Skeletal muscle satellite cell (primary cell): Measurements from ENCODE around the gene SLC4A8.
A peak's percentile ranks its signal among the peaks of the same experiment; 100 is the strongest.

ENCODE experiments used
- H3K27me3 ChIP-seq: 2 replicates; pipeline ENCODE4 v1.7.0; 2013; ENCODE audit warnings: low read length; ENCODE audit not compliant: control insufficient read depth, insufficient read depth
- H3K36me3 ChIP-seq: 2 replicates; pipeline ENCODE4 v1.7.0; 2013; ENCODE audit warnings: mild to moderate bottlenecking, control low read depth, low read length; ENCODE audit not compliant: insufficient read depth
- H3K4me1 ChIP-seq: 2 replicates; pipeline ENCODE4 v1.7.0; 2013; ENCODE audit warnings: low read length; ENCODE audit not compliant: control insufficient read depth, insufficient read depth
- H3K4me2 ChIP-seq: 2 replicates; pipeline ENCODE4 v1.7.0; 2013; ENCODE audit warnings: mild to moderate bottlenecking, low read length
- H3K4me3 ChIP-seq: 2 replicates; pipeline ENCODE4 v1.7.0; 2013; ENCODE audit warnings: low read length
- H3K9ac ChIP-seq: 2 replicates; pipeline ENCODE4 v1.7.0; 2013; ENCODE audit warnings: mild to moderate bottlenecking, low read depth, low read length, moderate library complexity
- H3K9me3 ChIP-seq: replicated peaks from 2 replicates; pipeline ENCODE4 v1.7.0; 2013; ENCODE audit warnings: mild to moderate bottlenecking, control low read depth, low read length

The SLC4A8 gene

DNA sequence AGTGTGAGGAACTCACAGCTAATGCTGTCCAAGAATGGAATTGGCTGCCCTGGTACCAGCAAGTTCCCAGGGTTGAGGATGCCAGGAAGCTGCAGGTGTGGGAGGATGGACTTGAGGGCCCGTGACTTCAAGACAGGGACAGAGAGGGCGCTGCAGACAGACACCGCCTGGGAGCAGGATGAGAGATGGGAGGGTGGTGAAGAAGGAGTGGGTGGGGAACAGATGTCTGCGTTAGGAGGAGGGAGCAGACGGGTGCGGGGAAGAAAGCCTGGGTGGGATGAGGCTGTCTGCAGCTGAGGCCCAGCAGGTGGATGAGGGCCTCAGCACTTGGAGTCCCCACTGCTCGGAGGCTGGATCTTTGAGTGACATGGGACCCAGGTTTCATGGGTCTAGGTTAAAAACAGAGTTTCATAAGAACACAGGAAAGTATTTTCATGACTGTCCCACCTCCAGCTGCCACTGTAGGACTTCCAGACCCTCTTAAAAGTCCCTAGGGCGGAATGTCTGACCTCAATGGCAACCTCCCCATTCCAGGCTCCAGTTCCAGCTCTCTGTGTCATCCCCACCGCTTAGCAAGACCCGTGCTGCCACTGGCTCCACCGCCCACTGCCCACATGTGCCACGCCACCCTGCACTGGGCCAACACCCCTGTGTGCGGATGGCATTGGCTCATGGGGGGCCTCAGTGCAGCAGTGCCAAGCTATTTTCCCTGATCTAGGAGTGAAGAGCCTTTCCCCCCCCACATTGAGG is 96.1 kb downstream of the SLC4A8 start:
- H3K4me3 ChIP-seq = no peak overlapping the region
- H3K27me3 ChIP-seq = no peaks in the 10 kb centered on the region
- no peak overlapping the region for H3K4me2 ChIP-seq
- peaks cover 9% of the 10 kb centered on the region for H3K4me1 ChIP-seq
- H3K9ac ChIP-seq = no peak overlapping the region
- H3K9me3 ChIP-seq = no peaks in the 10 kb centered on the region
- no peaks in the 10 kb centered on the region for H3K36me3 ChIP-seq

DNA sequence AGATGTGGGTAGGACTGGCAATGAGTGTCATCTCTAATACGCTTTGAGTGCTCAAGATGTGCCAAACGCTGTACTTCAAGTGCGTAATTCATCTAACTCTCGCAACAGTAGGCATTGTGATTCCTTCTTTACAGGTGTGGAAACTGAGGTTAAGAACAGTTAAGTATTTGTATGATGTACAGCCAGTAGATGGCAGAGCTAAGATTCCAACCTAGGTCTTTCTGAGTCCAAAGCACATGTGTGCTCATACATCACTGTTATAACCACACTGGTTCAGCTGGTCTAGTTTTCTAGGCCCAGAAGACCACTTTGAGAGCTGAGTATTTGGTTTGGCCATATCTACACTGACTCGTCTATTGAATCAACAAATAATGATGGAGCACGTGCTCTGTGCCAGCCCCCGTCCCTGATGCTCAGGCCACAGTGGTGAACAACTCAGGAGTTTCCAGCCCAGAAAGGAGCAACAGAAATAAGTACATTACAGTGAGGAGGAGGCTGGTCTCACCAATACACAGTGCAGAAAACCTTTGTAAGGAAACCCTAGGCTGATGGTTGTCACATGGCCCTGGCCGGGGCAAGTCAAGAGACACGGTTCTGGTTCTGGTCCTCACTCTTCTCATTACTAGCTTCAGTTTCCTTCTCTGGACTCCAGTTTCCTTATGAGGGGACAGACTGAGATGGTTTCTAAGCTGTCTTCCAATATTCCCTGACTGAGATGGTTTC is 97.1 kb downstream of the SLC4A8 start:
- Histone ChIP-seq H3K36me3 (no peaks in the 10 kb centered on the region), H3K4me3 (no peak overlapping the region), H3K9me3 (no peaks in the 10 kb centered on the region), H3K4me1 (peaks cover 9% of the 10 kb centered on the region), H3K27me3 (no peaks in the 10 kb centered on the region), H3K4me2 (no peak overlapping the region), H3K9ac (no peak overlapping the region)

DNA sequence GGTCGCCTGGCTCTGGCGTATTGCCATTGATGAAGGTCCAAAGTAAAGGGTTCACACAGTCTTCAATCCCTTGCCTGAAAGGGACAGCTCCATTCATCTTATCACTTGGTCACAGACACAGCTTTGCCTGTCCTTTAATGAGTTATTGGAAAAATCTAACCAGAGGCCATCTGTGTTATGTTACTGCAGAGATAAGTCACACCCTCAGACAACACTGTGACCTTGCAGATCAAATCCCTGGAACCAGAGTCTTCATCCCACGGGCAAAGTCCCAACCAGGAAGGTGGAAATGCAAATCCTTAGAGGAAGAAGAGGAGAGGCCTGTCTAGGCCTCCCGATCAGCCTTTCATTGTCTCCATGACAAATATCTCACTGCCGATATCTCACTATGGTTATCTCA is 98.1 kb downstream of the SLC4A8 start:
- Histone ChIP-seq H3K4me3 (no peak overlapping the region), H3K9me3 (no peaks in the 10 kb centered on the region), H3K27me3 (no peaks in the 10 kb centered on the region), H3K9ac (no peak overlapping the region), H3K36me3 (no peaks in the 10 kb centered on the region), H3K4me1 (peaks cover 9% of the 10 kb centered on the region), H3K4me2 (no peak overlapping the region)

- no peak overlapping the region for H3K4me3 ChIP-seq
- H3K9ac ChIP-seq = no peak overlapping the region
- no peaks in the 10 kb centered on the region for H3K4me1 ChIP-seq
- H3K36me3 ChIP-seq = no peaks in the 10 kb centered on the region
- H3K27me3 ChIP-seq = no peaks in the 10 kb centered on the region
- H3K4me2 ChIP-seq = no peak overlapping the region
- H3K9me3 ChIP-seq = no peaks in the 10 kb centered on the region
These were observed 99.8 kb downstream of the SLC4A8 start for GRCh38 chr12:51524386-51524901.

GRCh38 chr12:51525518-51525917 is 100.9 kb downstream of the SLC4A8 start:
- Histone ChIP-seq H3K4me2 (no peak overlapping the region), H3K9me3 (no peaks in the 10 kb centered on the region), H3K9ac (no peak overlapping the region), H3K4me3 (no peak overlapping the region), H3K27me3 (no peaks in the 10 kb centered on the region), H3K36me3 (no peaks in the 10 kb centered on the region), H3K4me1 (no peaks in the 10 kb centered on the region)

DNA sequence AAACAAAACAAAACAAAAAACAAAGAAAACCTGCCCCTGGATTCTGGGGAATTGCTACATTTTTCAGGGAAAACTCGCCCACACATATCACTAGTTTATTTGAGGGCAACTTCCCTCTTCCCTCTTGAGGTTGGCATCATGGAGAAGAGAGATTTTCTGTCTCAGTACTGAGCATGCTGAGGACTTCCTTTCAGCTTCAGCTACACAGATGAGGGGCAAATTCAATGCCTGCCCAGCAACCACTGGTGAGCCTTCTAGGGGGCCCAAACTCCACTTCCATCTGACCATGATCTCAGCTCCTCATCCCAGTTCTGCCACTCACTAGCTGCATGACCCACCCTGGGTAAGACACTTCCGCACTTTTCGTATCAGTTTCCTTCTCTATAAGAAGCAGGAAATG is 103.3 kb downstream of the SLC4A8 start:
- Histone ChIP-seq H3K4me2 (no peak overlapping the region), H3K9me3 (no peaks in the 10 kb centered on the region), H3K9ac (no peak overlapping the region), H3K4me1 (peaks cover 15% of the 10 kb centered on the region), H3K36me3 (no peaks in the 10 kb centered on the region), H3K27me3 (no peaks in the 10 kb centered on the region), H3K4me3 (no peak overlapping the region)

DNA sequence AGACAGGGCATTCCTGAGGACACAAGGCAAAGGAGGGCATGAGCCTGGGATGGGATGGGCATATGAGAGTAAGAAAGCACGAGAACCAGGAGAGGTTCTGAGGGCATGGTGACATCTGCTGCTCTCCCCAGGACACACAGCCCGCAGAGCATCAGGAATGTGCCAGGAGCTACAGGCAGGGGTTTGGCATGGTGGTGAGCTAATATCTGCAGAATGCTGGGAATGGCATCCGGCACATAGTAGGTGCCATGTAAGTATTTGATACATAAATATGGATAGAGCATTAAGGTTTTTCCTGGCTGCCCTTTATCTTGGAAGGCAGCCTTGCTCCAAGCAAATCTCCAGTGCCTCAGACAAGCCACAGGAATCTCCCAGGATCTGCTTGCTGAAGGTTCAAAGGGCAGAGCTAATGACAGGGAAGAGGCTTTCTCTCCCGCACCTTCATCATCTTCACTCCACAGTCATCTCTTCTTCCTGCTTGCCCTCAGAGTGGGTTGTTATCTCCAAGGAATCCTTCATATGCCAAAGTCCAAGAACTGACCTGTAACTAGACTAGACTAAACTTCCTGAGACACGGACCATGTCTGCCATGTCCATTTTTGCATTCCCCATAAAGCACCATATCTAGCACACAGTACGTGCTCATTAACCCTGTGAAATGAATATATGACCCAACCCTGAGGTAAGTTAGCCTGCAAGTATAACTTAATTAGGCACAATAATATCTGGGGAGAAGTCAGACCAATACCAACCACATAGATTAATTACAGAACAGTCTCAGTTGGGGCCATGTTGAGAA is 104.4 kb downstream of the SLC4A8 start:
- peaks cover 24% of the 10 kb centered on the region for H3K4me1 ChIP-seq
- H3K27me3 ChIP-seq = no peaks in the 10 kb centered on the region
- H3K9ac ChIP-seq = no peak overlapping the region
- no peak overlapping the region for H3K4me3 ChIP-seq
- H3K36me3 ChIP-seq = no peaks in the 10 kb centered on the region
- no peak overlapping the region for H3K4me2 ChIP-seq
- H3K9me3 ChIP-seq = no peaks in the 10 kb centered on the region

- Histone ChIP-seq H3K4me1 (peaks cover 29% of the 10 kb centered on the region), H3K4me3 (no peak overlapping the region), H3K9me3 (no peaks in the 10 kb centered on the region), H3K9ac (no peak overlapping the region), H3K4me2 (no peak overlapping the region), H3K27me3 (no peaks in the 10 kb centered on the region), H3K36me3 (no peaks in the 10 kb centered on the region)
These were observed 105.0 kb downstream of the SLC4A8 start for GRCh38 chr12:51529651-51529970.

DNA sequence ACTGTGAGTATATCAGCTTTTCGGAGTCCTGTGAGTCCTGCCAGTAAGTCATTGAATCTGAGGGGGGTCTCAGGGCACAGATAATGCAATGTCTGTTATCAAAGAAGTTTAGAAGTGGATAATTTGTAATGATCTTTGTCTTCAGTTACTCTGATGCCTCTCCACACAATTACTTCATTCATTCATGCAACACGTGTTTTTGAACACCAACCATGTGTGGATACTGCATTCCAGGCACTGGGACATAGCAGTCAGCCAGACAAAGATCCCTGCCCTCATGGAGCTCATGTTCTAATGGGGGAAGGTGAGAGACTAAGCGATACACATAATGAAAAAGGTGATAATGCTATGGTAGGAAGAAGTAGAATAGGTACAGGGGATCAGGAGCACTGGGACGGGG is 105.6 kb downstream of the SLC4A8 start:
- Histone ChIP-seq H3K9ac (no peak overlapping the region), H3K4me1 (peaks cover 31% of the 10 kb centered on the region)

DNA sequence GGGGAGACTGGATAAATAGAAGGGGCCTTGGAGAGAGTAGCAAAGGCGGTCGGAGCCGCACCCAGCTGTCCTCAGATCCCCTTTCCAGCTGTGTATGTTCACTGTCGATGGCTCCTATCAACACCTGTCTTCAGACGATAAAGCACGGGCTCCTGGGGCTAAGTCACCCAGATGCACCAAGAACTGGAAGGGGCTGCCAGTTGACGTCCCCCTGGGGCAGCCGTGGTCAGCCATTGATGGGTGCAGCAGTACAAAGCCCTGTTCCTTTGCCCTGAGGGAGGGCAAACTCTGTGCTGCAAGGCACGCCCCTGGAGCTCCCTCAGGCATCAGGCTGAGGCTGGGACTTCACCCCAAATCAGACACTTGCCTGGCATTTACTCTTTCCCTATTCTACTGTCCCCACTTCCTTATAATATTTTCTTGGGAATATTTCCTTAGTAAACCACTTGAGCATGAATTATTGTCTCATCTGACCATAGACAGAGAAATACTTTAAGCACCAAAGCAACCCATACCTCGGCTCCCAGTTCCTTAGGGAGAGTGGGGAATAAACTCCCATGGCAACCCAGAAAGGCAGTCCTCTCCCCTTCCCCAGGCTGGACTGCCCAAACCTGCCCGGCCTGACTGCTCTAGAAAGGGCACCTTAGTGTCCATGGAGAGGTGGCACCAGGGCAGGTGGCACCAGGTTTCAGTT is 106.8 kb downstream of the SLC4A8 start:
- no peak overlapping the region for H3K4me3 ChIP-seq
- no peaks in the 10 kb centered on the region for H3K27me3 ChIP-seq
- H3K4me1 ChIP-seq = peaks cover 31% of the 10 kb centered on the region
- peak overlapping the region; percentile 49 for H3K4me2 ChIP-seq
- H3K9ac ChIP-seq = no peak overlapping the region
- H3K9me3 ChIP-seq = no peaks in the 10 kb centered on the region
- no peaks in the 10 kb centered on the region for H3K36me3 ChIP-seq

More for the DNA sequence above, 105.6 kb downstream of the SLC4A8 start:
- H3K9me3 ChIP-seq = no peaks in the 10 kb centered on the region
- H3K27me3 ChIP-seq = no peaks in the 10 kb centered on the region
- no peak overlapping the region for H3K4me3 ChIP-seq
- no peaks in the 10 kb centered on the region for H3K36me3 ChIP-seq
- H3K4me2 ChIP-seq = no peak overlapping the region

DNA sequence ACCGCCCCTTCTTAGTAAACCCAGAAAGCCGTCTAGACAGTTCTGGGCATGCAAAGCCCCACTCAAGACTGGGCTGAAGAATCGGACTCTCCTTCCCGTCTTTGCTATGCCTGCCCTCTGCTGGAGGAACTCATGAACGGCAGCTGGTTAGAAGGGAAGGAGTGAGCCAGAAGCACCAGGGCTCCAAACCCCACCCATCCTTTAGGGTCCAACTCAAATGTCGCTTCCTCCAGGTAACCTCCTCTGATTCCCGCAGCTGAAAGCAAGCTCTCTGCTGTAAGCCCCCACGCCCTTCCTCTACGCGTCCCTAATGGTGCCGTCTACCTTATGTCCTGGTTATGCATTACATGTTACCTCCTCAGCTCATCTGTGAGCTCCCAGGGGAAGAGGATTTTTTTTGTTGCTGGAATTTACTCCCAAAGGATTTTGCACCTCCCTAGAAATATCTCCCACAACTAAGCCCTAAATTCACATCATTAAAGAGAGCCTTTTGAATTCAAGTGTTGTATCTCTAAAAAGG is 107.4 kb downstream of the SLC4A8 start:
- no peaks in the 10 kb centered on the region for H3K27me3 ChIP-seq
- H3K36me3 ChIP-seq = no peaks in the 10 kb centered on the region
- H3K4me3 ChIP-seq = no peak overlapping the region
- H3K9me3 ChIP-seq = no peaks in the 10 kb centered on the region
- H3K9ac ChIP-seq = peak overlapping the region; percentile 33
- peaks cover 31% of the 10 kb centered on the region for H3K4me1 ChIP-seq
- peak overlapping the region; percentile 49 for H3K4me2 ChIP-seq
